ENCODE data around the gene ZNF217. TPM values are rescaled to one million over a fixed set of nuclear protein-coding genes. Genes with fewer than 3 reads are reported as not detected.
"Not testable (repeated sequence)": the region's sequence is repeated elsewhere in the genome, so short reads cannot be mapped to it uniquely, and the experiment has no call there.

ZNF217 gene
- total RNA-seq, 1 donor from 2014 or later, result 5.4 TPM

DNA sequence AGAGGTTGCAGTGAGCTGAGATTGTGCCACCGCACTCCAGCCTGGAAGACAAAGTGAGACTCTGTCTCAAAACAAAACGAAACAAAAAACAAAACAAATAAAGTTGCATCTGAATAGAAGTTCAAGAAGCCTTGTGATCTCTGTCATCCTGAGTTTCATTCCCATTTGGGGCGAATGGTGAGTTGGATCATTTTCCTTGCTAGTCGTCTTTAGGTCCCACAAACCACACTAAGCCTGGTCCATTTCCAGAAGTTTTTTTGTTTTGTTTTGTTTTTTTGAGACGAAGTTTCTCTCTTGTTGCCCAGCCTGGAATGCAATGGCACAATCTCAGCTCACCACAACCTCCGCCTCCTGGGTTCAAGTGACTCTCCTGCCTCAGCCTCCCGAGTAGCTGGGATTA lies 33.8 kb downstream of the ZNF217 start:
- Histone ChIP-seq H3K36me3 (peaks cover 4% of the 10 kb centered on the region), H3K4me1 (no peaks in the 10 kb centered on the region), H3K27me3 (ENCODE audit: low read depth) (no peaks in the 10 kb centered on the region), H3K27ac (replicated peaks) (no peak overlapping the region), H3K4me3 (no peak overlapping the region), H3K9me3 (replicated peaks) (no peaks in the 10 kb centered on the region)
- DNase-seq, result no peak
- TF ChIP-seq, protein P1, sequence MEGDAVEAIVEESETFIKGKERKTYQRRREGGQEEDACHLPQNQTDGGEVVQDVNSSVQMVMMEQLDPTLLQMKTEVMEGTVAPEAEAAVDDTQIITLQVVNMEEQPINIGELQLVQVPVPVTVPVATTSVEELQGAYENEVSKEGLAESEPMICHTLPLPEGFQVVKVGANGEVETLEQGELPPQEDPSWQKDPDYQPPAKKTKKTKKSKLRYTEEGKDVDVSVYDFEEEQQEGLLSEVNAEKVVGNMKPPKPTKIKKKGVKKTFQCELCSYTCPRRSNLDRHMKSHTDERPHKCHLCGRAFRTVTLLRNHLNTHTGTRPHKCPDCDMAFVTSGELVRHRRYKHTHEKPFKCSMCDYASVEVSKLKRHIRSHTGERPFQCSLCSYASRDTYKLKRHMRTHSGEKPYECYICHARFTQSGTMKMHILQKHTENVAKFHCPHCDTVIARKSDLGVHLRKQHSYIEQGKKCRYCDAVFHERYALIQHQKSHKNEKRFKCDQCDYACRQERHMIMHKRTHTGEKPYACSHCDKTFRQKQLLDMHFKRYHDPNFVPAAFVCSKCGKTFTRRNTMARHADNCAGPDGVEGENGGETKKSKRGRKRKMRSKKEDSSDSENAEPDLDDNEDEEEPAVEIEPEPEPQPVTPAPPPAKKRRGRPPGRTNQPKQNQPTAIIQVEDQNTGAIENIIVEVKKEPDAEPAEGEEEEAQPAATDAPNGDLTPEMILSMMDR (IDR thresholded peaks at IDR 0.05; ENCODE audit: borderline replicate concordance), result no peak
- intact Hi-C loops (cut with micrococcal nuclease), result no loop called here

DNA sequence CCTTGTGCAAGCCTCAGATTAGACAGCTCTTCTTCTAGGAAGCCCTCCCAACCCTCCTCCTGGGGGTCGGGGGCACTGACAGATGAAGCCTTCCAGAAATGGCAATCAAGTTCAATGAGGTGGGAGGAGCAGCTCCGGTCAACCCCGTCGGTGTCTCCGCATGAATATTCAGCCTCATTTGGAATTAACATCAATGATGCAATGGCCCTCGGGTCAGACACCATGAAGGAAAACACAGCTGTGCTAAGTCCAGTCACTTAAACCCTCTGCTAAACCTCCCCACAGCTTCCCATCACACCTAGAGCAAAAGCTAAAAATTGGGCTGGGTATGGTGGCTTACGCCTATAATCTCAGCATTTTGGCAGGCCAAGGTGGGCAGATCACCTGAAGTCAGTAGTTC lies 36.5 kb downstream of the ZNF217 start:
- no peak for DNase-seq
- Histone ChIP-seq H3K27ac (replicated peaks) (no peak overlapping the region), H3K36me3 (no peaks in the 10 kb centered on the region), H3K9me3 (replicated peaks) (no peaks in the 10 kb centered on the region), H3K4me1 (no peaks in the 10 kb centered on the region), H3K27me3 (ENCODE audit: low read depth) (no peaks in the 10 kb centered on the region), H3K4me3 (no peak overlapping the region)
- intact Hi-C loops (cut with micrococcal nuclease), result no loop called here
- TF ChIP-seq, protein P1 (IDR thresholded peaks at IDR 0.05; ENCODE audit: borderline replicate concordance), result no peak

DNA sequence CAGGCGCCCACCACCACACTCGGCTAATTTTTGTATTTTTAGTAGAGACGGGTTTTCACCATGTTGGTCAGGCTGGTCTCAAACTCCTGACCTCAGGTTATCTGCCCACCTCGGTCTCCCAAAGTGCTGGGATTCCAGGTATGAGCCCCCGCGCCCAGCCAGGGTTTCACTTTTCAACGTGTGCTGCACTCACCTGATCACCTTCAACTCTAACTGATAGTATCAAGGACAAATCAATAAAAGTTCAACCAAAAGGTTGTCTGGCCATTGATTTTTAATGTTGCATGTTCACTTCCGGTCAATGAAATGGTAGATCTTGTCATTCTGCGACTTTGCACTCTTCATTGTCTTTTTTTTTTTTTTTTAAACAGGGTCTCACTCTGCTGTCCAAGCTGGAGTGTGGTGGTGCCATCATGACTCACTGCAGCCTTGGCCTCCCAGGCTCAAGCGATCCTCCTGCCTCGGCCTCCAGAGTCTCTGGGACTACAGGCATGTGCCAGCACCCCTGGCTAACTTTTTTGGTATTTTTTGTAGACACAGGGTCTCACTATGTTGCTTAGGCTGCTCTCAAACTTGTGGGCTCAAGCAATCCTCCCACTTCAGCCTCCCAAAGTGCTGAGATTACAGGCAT lies 37.3 kb downstream of the ZNF217 start:
- DNase-seq, result no peak
- Histone ChIP-seq H3K36me3 (no peaks in the 10 kb centered on the region), H3K4me3 (no peak overlapping the region), H3K9me3 (replicated peaks) (no peaks in the 10 kb centered on the region), H3K27me3 (ENCODE audit: low read depth) (no peaks in the 10 kb centered on the region), H3K27ac (replicated peaks) (no peak overlapping the region), H3K4me1 (no peaks in the 10 kb centered on the region)
- TF ChIP-seq, protein P1 (IDR thresholded peaks at IDR 0.05; ENCODE audit: borderline replicate concordance), result no peak
- intact Hi-C loops (cut with micrococcal nuclease), result no loop called here

DNA sequence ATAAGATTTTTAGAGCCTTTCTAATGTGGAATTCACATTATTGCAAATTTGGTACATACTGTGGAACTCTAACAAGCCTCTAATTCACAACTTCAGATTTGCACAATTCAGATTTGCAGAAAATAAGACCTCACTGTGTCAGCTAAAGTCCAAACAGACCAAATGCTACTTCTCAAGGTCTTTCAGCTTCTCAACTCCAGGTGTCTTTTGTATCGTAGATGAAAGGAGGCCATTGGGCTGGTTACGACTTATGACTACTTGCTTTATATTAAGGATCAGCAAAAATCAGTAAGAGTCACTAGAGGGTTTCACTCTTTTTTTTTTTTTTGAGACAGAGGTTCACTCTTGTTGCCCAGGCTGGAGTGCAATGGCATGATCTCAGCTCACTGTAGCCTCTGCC lies 37.8 kb downstream of the ZNF217 start:
- no peaks in the 10 kb centered on the region for H3K4me1 ChIP-seq
- no peaks in the 10 kb centered on the region for H3K9me3 ChIP-seq (replicated peaks)
- no peak overlapping the region for H3K27ac ChIP-seq (replicated peaks)
- intact Hi-C loops (cut with micrococcal nuclease), result no loop called here
- H3K36me3 ChIP-seq, result no peaks in the 10 kb centered on the region
- H3K4me3 ChIP-seq, result no peak overlapping the region
- H3K27me3 ChIP-seq (ENCODE audit: low read depth), result no peaks in the 10 kb centered on the region
- TF ChIP-seq, protein P1 (IDR thresholded peaks at IDR 0.05; ENCODE audit: borderline replicate concordance), result no peak
- DNase-seq, result no peak

DNA sequence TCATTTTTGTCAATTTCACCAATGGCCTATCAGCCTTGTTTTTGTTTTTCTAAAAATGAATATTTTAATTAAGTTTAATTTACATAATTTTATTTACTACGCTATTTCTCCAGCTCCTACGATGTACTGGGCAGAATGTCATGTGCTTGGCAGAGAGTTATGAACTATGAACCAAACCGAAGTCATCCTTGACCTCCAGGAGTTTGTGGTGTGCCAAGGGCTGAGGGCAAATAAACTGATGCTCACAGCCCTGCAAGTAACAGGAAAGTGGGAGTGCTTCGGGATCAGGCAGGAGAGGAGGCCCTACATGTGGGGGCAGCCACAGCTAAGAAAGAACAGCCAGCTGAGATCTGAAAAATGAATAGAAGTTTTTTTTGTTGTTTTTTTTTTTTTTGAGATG lies 38.6 kb downstream of the ZNF217 start:
- TF ChIP-seq, protein P1 (IDR thresholded peaks at IDR 0.05; ENCODE audit: borderline replicate concordance), result no peak
- no peaks in the 10 kb centered on the region for H3K36me3 ChIP-seq
- H3K4me1 ChIP-seq, result no peaks in the 10 kb centered on the region
- no peak overlapping the region for H3K27ac ChIP-seq (replicated peaks)
- H3K9me3 ChIP-seq (replicated peaks), result no peaks in the 10 kb centered on the region
- intact Hi-C loops (cut with micrococcal nuclease), result no loop called here
- no peaks in the 10 kb centered on the region for H3K27me3 ChIP-seq (ENCODE audit: low read depth)
- no peak overlapping the region for H3K4me3 ChIP-seq
- no peak for DNase-seq

DNA sequence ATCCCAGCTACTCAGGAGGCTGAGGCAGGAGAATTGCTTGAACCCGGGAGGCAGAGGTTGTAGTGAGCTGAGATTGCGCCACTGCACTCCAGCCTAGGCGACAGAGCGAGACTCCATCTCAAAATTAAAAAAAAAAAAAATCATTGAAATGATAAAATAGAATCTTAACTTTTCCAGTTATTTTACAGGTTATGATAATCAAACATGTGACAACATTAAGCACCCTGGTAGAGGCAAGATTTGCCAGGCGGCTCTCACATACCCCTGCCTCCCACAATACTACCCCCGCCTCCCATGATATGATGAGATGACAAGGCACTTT lies 41.1 kb downstream of the ZNF217 start:
- H3K9me3 ChIP-seq (replicated peaks); H3K27me3 ChIP-seq (ENCODE audit: low read depth); intact Hi-C loops (cut with micrococcal nuclease); DNase-seq; H3K4me1 ChIP-seq; H3K4me3 ChIP-seq; H3K36me3 ChIP-seq; H3K27ac ChIP-seq (replicated peaks): not testable (repeated sequence)

DNA sequence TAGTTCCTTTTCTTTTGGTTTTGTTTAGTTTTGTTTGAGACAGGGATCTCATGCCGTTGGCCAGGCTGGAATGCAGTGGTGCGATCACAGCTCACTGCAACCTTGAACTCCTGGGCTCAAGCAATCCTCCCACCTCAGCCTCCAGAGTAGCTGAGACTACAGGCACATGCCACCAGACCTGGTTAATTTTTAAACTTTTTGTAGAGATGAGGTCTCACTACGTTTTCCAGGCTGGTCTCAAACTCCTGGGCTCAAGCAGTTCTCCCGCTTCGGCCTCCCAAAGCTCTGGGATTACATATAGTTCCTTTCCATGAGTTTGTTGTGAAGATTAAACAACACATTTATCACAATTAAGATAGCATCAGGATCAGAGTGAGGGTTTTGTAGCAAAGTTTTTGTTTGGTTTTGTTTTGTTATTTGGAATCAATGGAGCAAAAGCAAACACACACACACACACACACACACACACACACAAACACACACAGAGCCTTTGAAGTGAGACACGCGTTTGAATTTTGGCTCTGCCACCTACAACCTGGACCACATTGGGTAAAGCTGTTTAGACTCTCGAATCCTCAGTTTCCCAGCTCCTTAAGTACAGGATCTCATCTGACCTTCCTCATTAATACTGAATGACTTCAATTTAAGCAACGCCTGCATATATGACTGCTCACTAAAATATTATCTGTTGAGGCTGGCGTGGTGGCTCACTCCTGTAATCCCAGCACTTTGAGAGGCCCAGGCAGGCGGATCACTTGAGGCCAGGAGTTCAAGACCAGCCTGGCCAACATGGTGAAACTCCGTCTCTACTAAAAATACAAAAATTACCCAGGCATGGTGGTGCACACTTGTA lies 41.7 kb downstream of the ZNF217 start:
- DNase-seq; intact Hi-C loops (cut with micrococcal nuclease); H3K27me3 ChIP-seq (ENCODE audit: low read depth): not testable (repeated sequence)

More for the DNA sequence above, 41.7 kb downstream of the ZNF217 start:
- not testable (repeated sequence) for H3K4me1 ChIP-seq; H3K4me3 ChIP-seq; H3K9me3 ChIP-seq (replicated peaks); H3K27ac ChIP-seq (replicated peaks); H3K36me3 ChIP-seq

Measured in left ventricle myocardium inferior (tissue), 1 donor.